ENCODE measurements around the gene TMCC2. TPM values are rescaled to one million over a fixed set of nuclear protein-coding genes. Genes with fewer than 3 reads are reported as not detected.
A peak's percentile ranks its signal among the peaks of the same experiment; 100 is the strongest.

Gene TMCC2
- total RNA-seq, 2 donors from 2014 or later: 6.8 to 8.9 TPM

DNA sequence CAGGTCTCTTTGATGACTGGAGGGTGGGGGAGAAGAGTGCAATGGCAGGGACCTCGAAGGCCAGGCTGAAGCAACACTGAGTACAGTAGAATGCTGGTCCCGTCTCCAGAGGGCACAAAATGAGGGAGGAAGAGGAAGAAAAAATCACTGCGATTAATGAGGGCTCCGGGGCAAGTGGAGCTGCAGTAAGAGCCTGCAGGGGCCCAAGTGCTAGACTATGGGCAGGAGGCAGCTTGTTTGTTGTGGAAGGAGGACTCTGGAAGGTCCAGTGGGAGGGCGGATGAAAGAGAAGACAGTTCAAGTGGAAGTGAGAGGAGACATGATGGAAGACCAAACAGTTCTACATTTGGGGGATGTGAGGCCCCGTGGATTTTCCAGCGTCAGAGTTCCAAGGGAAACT, 17.4 kb downstream of the TMCC2 start:
- H3K9me3 ChIP-seq: no peaks in the 10 kb centered on the region
- DNase-seq (ENCODE audit: low spot score) (no peak), ATAC-seq (ENCODE audit: insufficient number of reproducible peaks, low FRiP score, low read depth) (no peak)
- H3K36me3 ChIP-seq: peaks cover 9% of the 10 kb centered on the region
- H3K4me1 ChIP-seq (ENCODE audit: control insufficient read depth in 1 of 2, low read depth in 2 of 2): peaks cover 14 to 37% of the 10 kb centered on the region in 2 donors
- no peak overlapping the region for H3K27ac ChIP-seq
- TF ChIP-seq, protein P1, sequence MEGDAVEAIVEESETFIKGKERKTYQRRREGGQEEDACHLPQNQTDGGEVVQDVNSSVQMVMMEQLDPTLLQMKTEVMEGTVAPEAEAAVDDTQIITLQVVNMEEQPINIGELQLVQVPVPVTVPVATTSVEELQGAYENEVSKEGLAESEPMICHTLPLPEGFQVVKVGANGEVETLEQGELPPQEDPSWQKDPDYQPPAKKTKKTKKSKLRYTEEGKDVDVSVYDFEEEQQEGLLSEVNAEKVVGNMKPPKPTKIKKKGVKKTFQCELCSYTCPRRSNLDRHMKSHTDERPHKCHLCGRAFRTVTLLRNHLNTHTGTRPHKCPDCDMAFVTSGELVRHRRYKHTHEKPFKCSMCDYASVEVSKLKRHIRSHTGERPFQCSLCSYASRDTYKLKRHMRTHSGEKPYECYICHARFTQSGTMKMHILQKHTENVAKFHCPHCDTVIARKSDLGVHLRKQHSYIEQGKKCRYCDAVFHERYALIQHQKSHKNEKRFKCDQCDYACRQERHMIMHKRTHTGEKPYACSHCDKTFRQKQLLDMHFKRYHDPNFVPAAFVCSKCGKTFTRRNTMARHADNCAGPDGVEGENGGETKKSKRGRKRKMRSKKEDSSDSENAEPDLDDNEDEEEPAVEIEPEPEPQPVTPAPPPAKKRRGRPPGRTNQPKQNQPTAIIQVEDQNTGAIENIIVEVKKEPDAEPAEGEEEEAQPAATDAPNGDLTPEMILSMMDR (IDR thresholded peaks at IDR 0.05): no peak
- no peak overlapping the region for H3K4me3 ChIP-seq
- no peaks in the 10 kb centered on the region for H3K27me3 ChIP-seq (replicated peaks; ENCODE audit: insufficient read depth)

DNA sequence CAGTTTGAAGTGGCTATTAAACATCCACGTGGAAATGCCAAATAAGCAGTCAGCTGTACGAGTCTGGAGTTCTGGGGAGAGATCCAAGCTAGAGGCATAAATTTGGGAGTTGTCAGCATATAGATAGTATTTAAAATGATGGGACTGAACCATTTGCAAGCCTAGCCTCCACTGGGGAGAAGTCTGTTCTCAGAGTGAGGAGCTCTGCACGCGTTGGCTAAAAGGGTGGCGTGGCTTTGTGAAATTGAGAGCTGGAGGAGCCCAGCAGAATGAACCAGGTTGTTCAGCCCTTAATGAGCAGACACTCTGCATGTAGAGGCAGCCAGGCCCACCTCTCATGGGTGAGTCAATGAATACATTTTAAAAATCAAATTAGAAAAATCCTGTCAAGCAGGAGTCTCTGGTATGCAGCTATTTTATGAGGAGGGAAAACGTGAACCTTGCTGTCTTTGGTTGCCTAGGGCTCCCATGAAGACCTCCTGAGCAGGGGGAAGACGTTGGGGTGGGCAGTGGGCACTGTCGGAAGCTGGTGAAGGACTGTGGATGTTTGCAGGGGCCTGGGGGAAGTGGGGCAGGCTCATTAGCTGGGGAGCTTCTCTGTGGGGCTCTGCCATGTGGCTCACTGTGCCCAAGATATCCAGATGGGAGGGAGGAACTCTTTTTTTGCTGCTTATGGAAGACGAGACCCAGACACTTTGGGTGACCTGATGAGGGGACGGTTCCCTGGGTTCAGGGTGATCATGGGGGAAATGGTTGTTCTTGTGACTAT, 18.8 kb downstream of the TMCC2 start:
- no peak for DNase-seq (ENCODE audit: low spot score)
- no peaks in the 10 kb centered on the region for H3K9me3 ChIP-seq
- TF ChIP-seq, protein P1 (IDR thresholded peaks at IDR 0.05): no peak
- no peak overlapping the region for H3K4me3 ChIP-seq
- peaks cover 8% of the 10 kb centered on the region for H3K36me3 ChIP-seq
- no peaks in the 10 kb centered on the region for H3K27me3 ChIP-seq (replicated peaks; ENCODE audit: insufficient read depth)
- ATAC-seq (ENCODE audit: insufficient number of reproducible peaks, low FRiP score, low read depth): no peak
- H3K4me1 ChIP-seq (ENCODE audit: control insufficient read depth in 1 of 2, low read depth in 2 of 2): peaks cover 22 to 52% of the 10 kb centered on the region in 2 donors
- peak overlapping the region in 1 of 2 donors; percentile 81 for H3K27ac ChIP-seq

DNA sequence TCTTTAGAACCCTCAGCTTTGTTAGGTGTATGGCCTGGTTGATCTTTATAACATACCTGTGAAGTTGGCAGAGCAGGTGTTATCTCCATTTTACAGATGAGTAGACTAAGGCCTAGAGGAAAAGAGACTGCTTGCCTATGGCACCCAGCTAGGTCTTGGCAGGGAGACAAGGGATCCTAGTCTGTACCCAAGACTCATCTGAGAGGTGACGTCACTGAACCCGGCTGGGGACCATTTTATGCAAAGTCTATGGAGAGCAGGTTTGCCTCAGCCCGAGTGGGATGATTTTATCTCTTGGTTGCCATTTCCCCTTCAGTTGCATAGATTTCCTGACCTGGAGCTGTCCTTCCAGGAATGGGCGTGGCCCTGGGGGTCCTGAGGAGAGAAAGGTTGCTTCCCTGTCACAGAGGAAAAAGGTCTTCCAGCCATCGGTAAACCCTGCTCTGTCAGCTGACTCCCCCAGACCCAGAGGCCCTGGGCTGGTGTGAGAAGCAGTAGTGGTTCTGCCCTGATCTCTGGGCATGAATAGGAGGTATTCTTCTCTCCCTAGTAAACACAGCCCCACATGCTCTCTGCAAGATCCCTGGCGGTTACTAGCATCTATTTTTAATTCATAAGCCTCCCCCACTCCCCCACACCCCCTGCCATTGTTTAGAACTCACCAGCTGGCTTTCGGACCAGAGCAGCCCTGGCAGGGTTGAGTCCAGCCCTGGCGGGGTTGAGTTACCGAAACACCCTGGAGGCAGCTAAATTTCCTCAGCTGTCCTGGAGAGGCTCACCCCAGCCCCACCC, 19.6 kb downstream of the TMCC2 start:
- H3K4me3 ChIP-seq: no peak overlapping the region
- peaks cover 4% of the 10 kb centered on the region for H3K36me3 ChIP-seq
- H3K9me3 ChIP-seq: no peaks in the 10 kb centered on the region
- no peak for DNase-seq (ENCODE audit: low spot score)
- ATAC-seq (ENCODE audit: insufficient number of reproducible peaks, low FRiP score, low read depth): no peak
- peaks cover 23 to 60% of the 10 kb centered on the region in 2 donors for H3K4me1 ChIP-seq (ENCODE audit: control insufficient read depth in 1 of 2, low read depth in 2 of 2)
- H3K27me3 ChIP-seq (replicated peaks; ENCODE audit: insufficient read depth): no peaks in the 10 kb centered on the region
- TF ChIP-seq, protein P1 (IDR thresholded peaks at IDR 0.05): no peak
- H3K27ac ChIP-seq: peak overlapping the region; percentile 81 to 86

DNA sequence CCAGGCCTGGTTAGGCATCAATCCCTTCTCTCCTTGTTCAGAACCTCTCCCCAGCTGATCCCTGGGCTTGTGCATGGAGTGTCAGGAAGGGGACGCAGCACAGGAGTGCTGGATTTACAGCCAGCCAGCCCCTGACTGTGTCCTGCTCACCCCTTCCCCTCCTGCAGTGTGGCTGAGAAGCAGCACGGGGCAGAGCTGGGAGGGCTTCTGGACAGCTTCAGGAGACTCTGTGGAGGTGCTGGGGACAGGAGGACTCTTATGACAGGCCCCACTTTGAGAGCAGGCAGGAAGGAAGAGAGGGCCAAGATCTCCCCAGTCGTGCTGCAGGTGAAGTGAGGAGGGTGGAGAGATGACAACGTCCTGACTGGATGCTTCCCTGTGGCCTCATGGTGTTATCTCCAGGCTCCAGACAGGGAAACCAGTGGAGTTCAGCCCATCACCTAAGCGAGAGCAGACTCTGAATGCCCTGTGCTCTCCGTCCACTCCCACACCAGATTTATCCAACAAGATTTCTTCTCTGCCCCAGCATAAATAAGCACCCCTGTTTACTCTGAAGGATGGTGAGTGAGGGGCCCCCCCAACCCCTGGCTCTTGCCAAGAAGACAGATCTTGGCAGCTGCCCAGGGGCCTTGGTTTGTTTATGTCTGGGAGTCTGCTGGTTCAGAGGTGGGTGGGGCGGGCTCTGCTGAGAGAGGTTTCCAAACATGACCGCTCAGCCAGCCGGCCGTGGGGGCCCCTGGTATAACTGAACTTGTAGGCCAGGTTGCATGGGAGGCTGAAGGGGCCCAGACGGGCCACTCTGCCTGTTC, 21.3 kb downstream of the TMCC2 start:
- ATAC-seq (ENCODE audit: insufficient number of reproducible peaks, low FRiP score, low read depth) (peak; percentile 18), DNase-seq (ENCODE audit: low spot score) (peak; percentile 76)
- no peaks in the 10 kb centered on the region for H3K36me3 ChIP-seq
- H3K27me3 ChIP-seq (replicated peaks; ENCODE audit: insufficient read depth): no peaks in the 10 kb centered on the region
- peak overlapping the region; percentile 20 for H3K4me3 ChIP-seq
- peak overlapping the region; percentile 81 to 86 for H3K27ac ChIP-seq
- no peaks in the 10 kb centered on the region for H3K9me3 ChIP-seq
- H3K4me1 ChIP-seq (ENCODE audit: control insufficient read depth in 1 of 2, low read depth in 2 of 2): peaks cover 23 to 62% of the 10 kb centered on the region in 2 donors
- TF ChIP-seq, protein P1 (IDR thresholded peaks at IDR 0.05): no peak

All from thoracic aorta (tissue), 2 donors.